Activated CD8-positive, alpha-beta memory T cell treated with anti-CD3 and anti-CD28 coated beads for 36 hours (primary cell): ENCODE data around the gene CCM2. TPM values are rescaled to one million over a fixed set of nuclear protein-coding genes. Genes with fewer than 3 reads are reported as not detected.
"Not testable (repeated sequence)": the region's sequence is repeated elsewhere in the genome, so short reads cannot be mapped to it uniquely, and the experiment has no call there.

ENCODE experiments used
- CTCF ChIA-PET: fragments of 350-600 bp; sonication (Branson Sonifier 250); formaldehyde crosslinking; loops from one replicate; lab custom pipeline; 2021; ENCODE audit warnings: antibody characterized with exemption; lab: Charles Lee
- POLR2A ChIA-PET: fragments of 350-600 bp; sonication (Branson Sonifier 250); formaldehyde crosslinking; loops from one replicate; lab custom pipeline; 2021; ENCODE audit warnings: antibody characterized with exemption; lab: Charles Lee
- total RNA-seq, 2 experiments: library from RNA; stranded (reverse); gene quantifications; one replicate each; pipeline ENCODE4 v1.2.3, GENCODE V29; 2021

Gene CCM2
- total RNA-seq, 2 experiments from 2014 or later, result 54.2 to 56.3 TPM

DNA sequence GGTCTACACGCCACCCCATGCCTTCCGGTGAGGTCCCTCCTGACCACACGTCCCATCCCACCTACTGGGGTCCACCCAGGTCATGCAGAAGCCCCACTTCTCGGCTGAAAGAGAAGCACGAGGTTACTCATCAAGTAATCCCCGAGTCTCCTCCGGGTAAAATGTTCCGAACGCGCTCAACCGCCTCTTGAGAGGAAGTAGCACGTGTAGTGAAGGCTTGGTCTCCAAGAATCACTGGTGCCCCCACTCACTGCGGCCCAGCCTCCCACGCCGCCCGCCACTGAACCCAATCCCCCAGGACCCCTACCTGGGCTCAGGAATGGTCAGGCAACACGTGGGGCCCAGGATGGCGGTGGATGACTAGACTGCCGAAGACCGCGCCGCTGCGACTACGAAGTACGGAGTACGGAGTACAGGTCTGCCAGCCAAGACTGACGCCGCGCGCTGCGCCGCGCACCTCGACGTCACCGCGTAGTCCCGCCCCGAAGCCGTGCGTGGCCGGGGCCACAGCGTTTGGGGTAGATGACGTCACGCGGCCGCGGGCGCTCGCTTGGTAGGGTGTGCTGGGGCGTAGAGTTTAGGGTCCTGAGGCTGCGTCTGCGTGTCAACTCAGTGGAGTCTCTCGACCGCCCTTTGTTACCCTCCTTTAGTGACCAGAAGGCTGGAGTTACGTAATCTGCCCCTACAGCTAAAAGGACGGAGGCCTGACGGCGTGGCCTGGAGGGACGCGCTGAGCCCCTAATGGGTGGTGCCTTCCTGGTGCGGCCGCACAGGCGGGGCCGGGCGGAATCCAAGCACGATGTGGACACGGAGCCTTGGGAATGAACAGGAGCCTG is 13.6 kb upstream of the CCM2 start:
- ChIA-PET POLR2A (interaction anchor here (0.6 to 1.8 kb wide), 6 partner anchors 9 to 189 kb away, joined by 3 to 13 read pairs (median 4); partner anchors contain the start of gene CCM2), CTCF (interaction anchor here (1.0 kb wide), 1 partner anchor 13 kb away, joined by 3 read pairs; no protein-coding TSS in a partner anchor)

- ChIA-PET POLR2A (interaction anchor here (0.5 to 1.7 kb wide), 2 partner anchors 14 to 30 kb away, joined by 6 read pairs; no protein-coding TSS in a partner anchor), CTCF (interaction anchor here (0.9 kb wide), 1 partner anchor 149 kb away, joined by 4 read pairs; no protein-coding TSS in a partner anchor)
These were observed 12.5 kb upstream of the CCM2 start for GRCh38 chr7:44987457-44987856.

GRCh38 chr7:44987996-44988395 is 12.0 kb upstream of the CCM2 start:
- ChIA-PET CTCF (interaction anchor here (0.7 to 0.9 kb wide), 2 partner anchors 148 to 362 kb away, joined by 4 to 5 read pairs; no protein-coding TSS in a partner anchor), POLR2A (interaction anchor here (0.7 to 1.7 kb wide), 3 partner anchors 9 to 921 kb away, joined by 4 to 10 read pairs (median 6); no protein-coding TSS in a partner anchor)

GRCh38 chr7:44988701-44989100 is 11.3 kb upstream of the CCM2 start:
- CTCF ChIA-PET, result interaction anchor here (0.9 to 1.7 kb wide), 2 partner anchors 9 to 13 kb away, joined by 3 to 6 read pairs; no protein-coding TSS in a partner anchor
- POLR2A ChIA-PET, result interaction anchor here (1.0 to 1.7 kb wide), 2 partner anchors 15 to 38 kb away, joined by 3 to 6 read pairs; no protein-coding TSS in a partner anchor

- ChIA-PET CTCF (interaction anchor here (0.9 to 1.7 kb wide), 2 partner anchors 9 to 13 kb away, joined by 3 to 6 read pairs; no protein-coding TSS in a partner anchor), POLR2A (interaction anchor here (1.0 kb wide), 1 partner anchor 38 kb away, joined by 3 read pairs; no protein-coding TSS in a partner anchor)
These were observed 10.9 kb upstream of the CCM2 start for GRCh38 chr7:44989132-44989531.

GRCh38 chr7:44990109-44991023 is 9.6 kb upstream of the CCM2 start:
- POLR2A ChIA-PET, result no interaction called here
- CTCF ChIA-PET, result interaction anchor here (1.1 to 1.7 kb wide), 2 partner anchors 7 to 16 kb away, joined by 6 read pairs; no protein-coding TSS in a partner anchor

DNA sequence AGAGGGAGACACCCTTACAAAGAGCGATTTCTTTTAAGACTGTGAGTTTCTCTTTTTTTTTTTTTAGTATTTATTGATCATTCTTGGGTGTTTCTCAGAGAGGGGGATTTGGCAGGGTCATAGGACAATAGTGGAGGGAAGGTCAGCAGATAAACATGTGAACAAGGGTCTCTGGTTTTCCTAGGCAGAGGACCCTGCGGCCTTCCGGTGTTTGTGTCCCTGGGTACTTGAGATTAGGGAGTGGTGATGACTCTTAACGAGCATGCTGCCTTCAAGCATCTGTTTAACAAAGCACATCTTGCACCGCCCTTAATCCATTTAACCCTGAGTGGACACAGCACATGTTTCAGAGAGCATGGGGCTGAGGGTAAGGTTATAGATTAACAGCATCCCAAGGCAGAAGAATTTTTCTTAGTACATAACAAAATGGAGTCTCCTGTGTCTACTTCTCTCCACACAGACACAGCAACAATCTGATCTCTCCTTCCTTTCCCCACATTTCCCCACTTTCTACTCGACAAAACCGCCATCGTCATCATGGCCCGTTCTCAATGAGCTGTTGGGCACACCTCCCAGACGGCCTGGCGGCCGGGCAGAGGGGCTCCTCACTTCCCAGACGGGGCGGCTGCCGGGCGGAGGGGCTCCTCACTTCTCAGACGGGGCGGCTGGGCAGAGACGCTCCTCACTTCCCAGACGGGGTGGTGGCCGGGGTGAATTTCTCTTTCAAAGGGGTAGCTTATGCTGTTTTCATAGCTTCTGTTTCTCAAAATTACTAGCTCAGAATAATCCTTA is 7.8 kb upstream of the CCM2 start:
- CTCF ChIA-PET, POLR2A ChIA-PET: not testable (repeated sequence)

DNA sequence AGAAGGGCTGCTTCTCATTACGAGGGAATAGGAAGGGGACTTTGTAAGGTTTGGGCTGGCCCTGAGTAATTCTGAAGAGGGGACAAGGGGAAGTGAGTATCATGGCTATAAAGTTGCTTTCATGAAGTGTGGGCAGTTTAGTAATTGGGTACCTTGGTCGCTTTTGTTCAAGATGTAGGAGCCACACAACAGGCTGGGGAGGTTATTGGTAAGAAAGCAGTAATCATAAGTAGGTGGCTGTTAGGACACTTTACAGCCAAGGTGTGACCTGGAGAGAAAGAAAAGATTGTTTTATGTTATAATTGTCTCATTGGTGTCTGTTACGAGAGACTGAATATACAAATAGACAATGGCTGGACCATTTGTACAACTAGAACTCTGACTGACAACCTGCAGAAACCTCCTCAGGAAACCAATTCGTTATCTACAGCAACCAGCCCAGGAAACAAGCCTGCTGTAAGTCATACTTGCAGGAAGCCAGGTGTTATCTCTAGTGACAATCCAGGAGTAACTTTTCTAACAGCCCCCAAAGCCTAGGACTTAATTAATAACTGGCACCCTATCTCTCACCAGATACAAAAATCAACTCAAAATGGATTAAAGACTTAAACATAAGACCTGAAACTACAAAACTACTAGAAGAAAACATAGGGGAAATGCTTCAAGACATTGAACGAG is 5.0 kb upstream of the CCM2 start:
- ChIA-PET CTCF (interaction anchor here (0.7 kb wide), 1 partner anchor 74 kb away, joined by 3 read pairs; no protein-coding TSS in a partner anchor), POLR2A (no interaction called here)

DNA sequence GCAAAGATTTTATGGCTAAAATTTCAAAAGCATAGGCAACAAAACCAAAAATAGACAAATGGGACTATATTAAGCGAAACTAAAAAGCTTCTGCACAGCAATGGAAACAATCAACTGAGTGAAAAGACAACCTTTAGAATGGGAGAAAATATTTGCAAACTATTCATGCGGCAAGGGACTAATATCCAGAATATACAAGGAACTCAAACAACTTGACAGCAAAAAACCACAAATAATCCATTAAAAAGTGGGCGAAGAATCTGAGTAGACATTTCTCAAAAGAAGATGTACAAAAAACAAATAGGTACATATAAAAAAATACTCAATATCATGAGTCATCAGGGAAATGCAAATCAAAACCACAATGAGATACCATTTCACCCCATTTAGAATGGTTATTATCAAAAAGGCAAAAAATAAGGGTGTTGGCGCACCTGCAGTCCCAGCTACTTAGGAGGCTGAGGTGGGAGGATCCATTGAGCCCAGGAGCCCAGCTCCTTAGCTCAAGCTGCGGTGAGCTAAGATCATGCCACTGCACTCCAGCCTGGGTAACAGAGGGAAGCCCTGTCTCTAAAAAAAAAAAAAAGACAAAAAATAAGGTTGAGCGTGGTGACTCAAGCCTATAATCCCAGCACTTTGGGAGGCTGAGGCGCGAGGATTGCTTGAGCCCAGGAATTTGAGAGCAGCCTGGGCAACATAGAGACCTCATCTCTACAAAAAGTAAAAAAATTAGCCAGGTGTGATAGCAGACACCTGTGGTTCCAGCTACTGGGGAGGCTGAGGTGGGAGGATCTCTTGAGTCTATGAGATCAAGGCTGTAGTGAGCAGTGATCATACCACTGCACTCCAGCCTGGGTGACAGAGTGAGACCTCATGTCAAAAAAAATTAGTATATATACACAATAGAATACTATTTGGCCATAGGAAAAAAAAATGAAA is 4.2 kb upstream of the CCM2 start:
- ChIA-PET POLR2A (no interaction called here), CTCF (interaction anchor here (1.5 kb wide), 1 partner anchor 22 kb away, joined by 4 read pairs; no protein-coding TSS in a partner anchor)

GRCh38 chr7:44998153-44998871 is 1.7 kb upstream of the CCM2 start:
- CTCF ChIA-PET, result interaction anchor here (1.1 to 2.1 kb wide), 6 partner anchors 9 to 34 kb away, joined by 3 to 9 read pairs (median 3); no protein-coding TSS in a partner anchor
- POLR2A ChIA-PET, result interaction anchor here (0.6 to 5.3 kb wide), 3 partner anchors 18 to 147 kb away, joined by 3 to 102 read pairs (median 3); partner anchors contain the start of gene MYO1G

DNA sequence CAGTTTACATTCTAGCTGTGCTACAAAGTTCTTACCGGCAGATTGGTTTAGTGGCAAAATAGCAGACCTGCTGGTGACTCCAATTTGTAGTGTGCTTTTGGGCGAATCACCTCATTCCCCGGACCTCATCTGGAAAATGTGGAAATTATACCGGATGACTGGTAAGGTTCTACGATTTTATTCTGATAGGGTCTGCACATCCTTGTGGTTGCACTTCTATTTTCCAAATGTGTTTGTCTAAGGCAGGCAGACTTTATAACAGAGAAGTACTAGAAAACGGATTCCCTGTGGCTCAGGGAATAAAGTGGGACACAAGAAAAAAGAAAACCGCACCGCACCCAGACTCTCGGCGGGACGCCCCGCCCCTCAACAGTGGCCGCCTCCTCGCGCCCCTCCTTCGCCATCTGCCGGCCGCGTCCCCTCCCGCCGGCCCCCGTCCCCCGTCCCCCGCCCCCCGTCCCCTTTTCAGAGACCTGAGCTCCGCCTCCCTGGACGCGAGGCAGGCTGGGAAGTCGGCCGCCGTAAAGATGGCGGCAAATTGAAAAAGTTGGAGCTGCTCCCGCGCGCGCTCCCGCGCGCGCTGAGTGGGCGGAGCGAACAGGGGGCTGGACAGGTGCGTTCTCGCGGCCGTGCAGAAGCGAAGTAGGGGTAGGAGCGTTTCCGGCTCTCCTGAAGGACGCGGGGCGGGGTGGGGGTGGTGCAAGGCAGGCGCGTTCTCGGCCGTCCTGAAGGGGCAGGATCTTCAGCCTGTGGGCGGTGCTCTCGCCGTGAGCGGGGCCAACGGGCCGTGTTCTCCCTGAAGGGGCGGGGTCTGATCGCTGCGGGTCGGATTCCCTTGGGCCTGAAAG is 532 bp upstream of the CCM2 start:
- POLR2A ChIA-PET, result interaction anchor here (0.6 to 5.3 kb wide), 8 partner anchors 14 to 418 kb away, joined by 3 to 102 read pairs (median 4); partner anchors contain the start of genes MYO1G, TBRG4 and TMED4
- CTCF ChIA-PET, result interaction anchor here (1.1 to 2.4 kb wide), 5 partner anchors 14 to 33 kb away, joined by 3 to 9 read pairs (median 3); no protein-coding TSS in a partner anchor

GRCh38 chr7:45001138-45001694 is 1.2 kb downstream of the CCM2 start:
- POLR2A ChIA-PET, result interaction anchor here (0.6 to 5.3 kb wide), 13 partner anchors 15 to 203 kb away, joined by 3 to 102 read pairs (median 3); partner anchors contain the start of genes MYO1G, PURB and TBRG4
- CTCF ChIA-PET, result interaction anchor here (0.7 to 2.4 kb wide), 8 partner anchors 12 to 204 kb away, joined by 3 to 9 read pairs (median 4); partner anchors contain the start of gene PPIA

GRCh38 chr7:45001826-45002225 is 1.8 kb downstream of the CCM2 start:
- CTCF ChIA-PET, result interaction anchor here (0.8 to 2.4 kb wide), 6 partner anchors 13 to 134 kb away, joined by 3 to 9 read pairs (median 4); no protein-coding TSS in a partner anchor
- POLR2A ChIA-PET, result interaction anchor here (0.6 to 5.3 kb wide), 10 partner anchors 16 to 203 kb away, joined by 3 to 102 read pairs (median 8); partner anchors contain the start of genes MYO1G and TBRG4

GRCh38 chr7:45003789-45004188 is 3.8 kb downstream of the CCM2 start:
- ChIA-PET CTCF (interaction anchor here (0.6 to 1.1 kb wide), 2 partner anchors 23 to 26 kb away, joined by 3 read pairs; no protein-coding TSS in a partner anchor), POLR2A (no interaction called here)
